Type B pancreatic cell (in vitro differentiated cells): Measurements from ENCODE around the gene MTA1. TPM values are rescaled to one million over a fixed set of nuclear protein-coding genes. Genes with fewer than 3 reads are reported as not detected.

ENCODE experiments used
- DNase-seq: peaks from one replicate; pipeline ENCODE4 v3.0.0; 2021; ENCODE audit warnings: mixed read lengths; ENCODE audit not compliant: unreplicated experiment; ENCODE audit errors: extremely low spot score
- H3K27ac Mint-ChIP-seq: 2 replicates; pipeline ENCODE4 v1.8.0; 2021; ENCODE audit warnings: mild to moderate bottlenecking, mixed read lengths
- H3K27me3 Mint-ChIP-seq: 2 replicates; pipeline ENCODE4 v1.8.0; 2021; ENCODE audit warnings: mixed read lengths
- H3K36me3 Mint-ChIP-seq: 2 replicates; pipeline ENCODE4 v1.8.0; 2021; ENCODE audit warnings: mixed read lengths
- H3K4me1 Mint-ChIP-seq: one replicate; pipeline ENCODE4 v1.8.0; 2021; ENCODE audit warnings: mixed read lengths; ENCODE audit not compliant: unreplicated experiment
- H3K4me3 Mint-ChIP-seq: 2 replicates; pipeline ENCODE4 v1.8.0; 2021; ENCODE audit warnings: mild to moderate bottlenecking, mixed read lengths
- H3K9me3 Mint-ChIP-seq: 2 replicates; pipeline ENCODE4 v1.8.0; 2021; ENCODE audit warnings: mixed read lengths
- total RNA-seq: library from RNA; stranded (reverse); gene quantifications from 2 replicates; pipeline ENCODE4 v1.2.1, GENCODE V29; 2021; ENCODE audit warnings: low replicate concordance
- TF ChIP-seq, protein P1 (sequence below): fragments of 200-600 bp; sonication (generic); conservative IDR thresholded peaks from 2 replicates; pipeline ENCODE4 v1.5.0; 2021; ENCODE audit warnings: antibody characterized with exemption, mild to moderate bottlenecking

Gene MTA1
- total RNA-seq, 1 donor from 2014 or later: 194 TPM

DNA sequence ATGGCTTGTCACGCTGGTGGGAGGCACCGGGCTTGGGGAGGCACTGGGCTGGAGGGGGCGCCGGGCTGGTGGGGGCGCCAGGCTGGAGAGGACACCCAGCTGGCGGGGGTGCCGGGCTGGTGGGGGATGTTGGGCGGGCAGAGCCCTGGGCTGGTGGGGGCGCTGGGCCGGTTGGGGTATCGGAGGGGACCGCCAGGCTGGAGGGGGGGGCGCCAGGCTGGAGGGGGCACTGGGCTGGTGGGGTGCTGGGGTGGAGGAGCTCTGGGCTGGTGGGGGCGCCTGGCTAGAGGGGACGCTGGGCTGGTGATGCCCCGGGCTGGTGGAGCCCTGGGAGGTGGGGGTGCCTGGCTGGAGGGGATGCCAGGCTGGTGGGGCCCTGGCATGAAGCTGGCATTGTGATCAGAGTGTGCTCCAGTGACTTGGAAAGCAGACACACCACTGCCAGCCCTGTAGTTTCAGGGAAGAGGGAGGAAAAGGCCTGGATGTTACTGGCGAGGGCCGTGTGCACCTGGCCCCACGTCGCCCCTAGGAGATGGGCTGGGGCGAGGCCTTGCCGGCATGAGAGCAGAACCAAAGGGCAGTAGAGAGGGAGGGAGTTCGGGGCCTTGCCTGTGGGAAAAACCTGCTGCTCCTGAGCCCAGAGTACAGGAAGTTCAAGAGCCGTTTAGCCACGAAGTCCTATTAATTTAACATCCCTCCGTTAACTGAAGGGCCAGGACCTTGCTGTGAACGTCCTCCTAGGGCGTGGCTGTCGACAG lies 84.5 kb downstream of the MTA1 start:
- H3K4me1 Mint-ChIP-seq: peaks cover 4% of the 10 kb centered on the region
- H3K4me3 Mint-ChIP-seq: no peak overlapping the region
- H3K36me3 Mint-ChIP-seq: no peaks in the 10 kb centered on the region
- no peak overlapping the region for H3K27ac Mint-ChIP-seq
- TF ChIP-seq, protein P1, sequence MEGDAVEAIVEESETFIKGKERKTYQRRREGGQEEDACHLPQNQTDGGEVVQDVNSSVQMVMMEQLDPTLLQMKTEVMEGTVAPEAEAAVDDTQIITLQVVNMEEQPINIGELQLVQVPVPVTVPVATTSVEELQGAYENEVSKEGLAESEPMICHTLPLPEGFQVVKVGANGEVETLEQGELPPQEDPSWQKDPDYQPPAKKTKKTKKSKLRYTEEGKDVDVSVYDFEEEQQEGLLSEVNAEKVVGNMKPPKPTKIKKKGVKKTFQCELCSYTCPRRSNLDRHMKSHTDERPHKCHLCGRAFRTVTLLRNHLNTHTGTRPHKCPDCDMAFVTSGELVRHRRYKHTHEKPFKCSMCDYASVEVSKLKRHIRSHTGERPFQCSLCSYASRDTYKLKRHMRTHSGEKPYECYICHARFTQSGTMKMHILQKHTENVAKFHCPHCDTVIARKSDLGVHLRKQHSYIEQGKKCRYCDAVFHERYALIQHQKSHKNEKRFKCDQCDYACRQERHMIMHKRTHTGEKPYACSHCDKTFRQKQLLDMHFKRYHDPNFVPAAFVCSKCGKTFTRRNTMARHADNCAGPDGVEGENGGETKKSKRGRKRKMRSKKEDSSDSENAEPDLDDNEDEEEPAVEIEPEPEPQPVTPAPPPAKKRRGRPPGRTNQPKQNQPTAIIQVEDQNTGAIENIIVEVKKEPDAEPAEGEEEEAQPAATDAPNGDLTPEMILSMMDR: no peak
- H3K27me3 Mint-ChIP-seq: peaks cover 12% of the 10 kb centered on the region
- no peaks in the 10 kb centered on the region for H3K9me3 Mint-ChIP-seq
- DNase-seq: no peak

DNA sequence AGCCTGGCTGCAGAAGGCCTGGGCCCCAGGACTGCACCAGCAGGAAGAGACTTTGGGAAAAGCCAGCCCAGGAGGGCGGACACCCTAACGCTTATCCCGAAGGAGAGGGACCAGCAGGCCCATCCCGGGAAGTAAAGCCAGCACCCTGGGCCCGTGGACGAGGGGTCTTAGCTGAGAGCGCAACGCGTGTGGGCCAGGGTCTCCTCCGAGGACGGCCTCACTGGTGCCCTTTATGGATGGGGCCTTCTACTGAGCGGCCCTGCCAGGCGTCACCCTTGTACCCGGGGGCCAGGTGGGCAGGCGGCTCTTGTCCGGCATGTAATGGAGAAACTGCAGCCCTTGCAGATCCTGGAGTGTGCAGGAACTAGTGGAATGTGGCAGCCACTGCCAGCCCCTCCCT lies 85.5 kb downstream of the MTA1 start:
- Mint-ChIP-seq H3K9me3 (no peaks in the 10 kb centered on the region), H3K27ac (no peak overlapping the region), H3K27me3 (peaks cover 12% of the 10 kb centered on the region), H3K4me3 (no peak overlapping the region), H3K36me3 (no peaks in the 10 kb centered on the region), H3K4me1 (peaks cover 4% of the 10 kb centered on the region)
- TF ChIP-seq, protein P1: no peak
- DNase-seq: no peak

DNA sequence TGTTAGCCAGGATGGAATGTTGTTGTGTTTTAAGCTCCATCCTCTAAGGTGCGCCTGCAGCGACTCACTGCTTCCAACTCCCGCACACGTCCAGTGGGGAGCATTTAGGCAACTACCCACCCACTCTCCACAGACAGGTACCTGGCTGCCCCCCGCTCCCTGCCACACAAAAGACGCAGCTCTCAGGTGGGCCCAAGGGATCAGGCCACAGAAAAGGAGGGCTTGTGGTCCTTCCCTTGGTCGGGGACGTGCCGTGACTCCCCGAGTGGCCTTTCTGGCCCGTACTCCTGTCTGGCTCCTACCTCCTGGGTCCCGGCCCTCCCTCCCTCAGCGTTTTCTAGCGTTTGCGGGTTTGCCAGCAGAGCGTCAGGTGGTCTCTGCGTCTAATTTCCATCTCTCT lies 87.6 kb downstream of the MTA1 start:
- H3K27ac Mint-ChIP-seq: no peak overlapping the region
- peaks cover 25% of the 10 kb centered on the region for H3K27me3 Mint-ChIP-seq
- no peak for DNase-seq
- H3K4me3 Mint-ChIP-seq: no peak overlapping the region
- no peaks in the 10 kb centered on the region for H3K9me3 Mint-ChIP-seq
- TF ChIP-seq, protein P1: no peak
- no peaks in the 10 kb centered on the region for H3K36me3 Mint-ChIP-seq
- peaks cover 4% of the 10 kb centered on the region for H3K4me1 Mint-ChIP-seq

DNA sequence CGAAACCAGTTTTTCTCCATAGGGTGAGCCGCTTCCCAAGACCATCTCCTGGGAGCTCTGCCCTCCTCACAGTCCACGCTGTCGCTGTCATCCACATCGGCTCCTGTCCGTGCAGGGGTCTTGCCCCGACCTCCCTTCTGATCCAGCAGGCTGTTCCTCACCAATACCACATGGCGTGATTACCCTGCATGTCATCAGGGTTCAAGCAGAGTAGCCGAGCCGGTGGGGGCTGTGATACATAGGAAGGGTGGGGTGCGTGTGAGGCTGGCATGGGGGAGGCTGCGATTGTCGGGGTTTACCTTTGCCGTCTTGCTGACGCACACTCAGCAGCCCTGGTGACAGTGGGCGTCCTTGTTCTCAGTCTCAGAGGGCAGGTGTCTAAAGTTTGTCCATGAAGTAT lies 88.4 kb downstream of the MTA1 start:
- TF ChIP-seq, protein P1: no peak
- DNase-seq: no peak
- H3K36me3 Mint-ChIP-seq: no peaks in the 10 kb centered on the region
- peaks cover 4% of the 10 kb centered on the region for H3K4me1 Mint-ChIP-seq
- H3K4me3 Mint-ChIP-seq: no peak overlapping the region
- H3K27ac Mint-ChIP-seq: no peak overlapping the region
- H3K9me3 Mint-ChIP-seq: no peaks in the 10 kb centered on the region
- peaks cover 31% of the 10 kb centered on the region for H3K27me3 Mint-ChIP-seq

DNA sequence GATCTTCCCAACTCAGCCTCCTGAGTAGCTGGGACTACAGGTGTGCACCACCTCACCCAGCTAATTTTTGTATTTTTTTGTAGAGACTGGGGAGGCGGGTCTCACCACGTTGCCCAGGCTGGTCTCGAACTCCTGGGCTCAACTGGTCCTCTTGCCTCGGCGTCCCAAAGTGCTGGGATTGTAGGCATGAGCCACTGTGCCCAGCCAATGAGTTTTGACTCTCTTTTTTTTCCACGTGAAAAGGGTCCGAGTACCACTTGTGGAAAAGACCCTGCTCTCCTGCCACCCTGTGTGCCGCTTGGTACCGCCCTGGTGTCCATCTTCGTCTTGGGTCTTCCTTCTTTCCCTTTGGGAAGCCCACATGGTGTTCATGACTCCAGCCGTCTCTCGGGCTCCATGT lies 89.0 kb downstream of the MTA1 start:
- Mint-ChIP-seq H3K27ac (no peak overlapping the region), H3K9me3 (no peaks in the 10 kb centered on the region), H3K36me3 (no peaks in the 10 kb centered on the region), H3K27me3 (peaks cover 34% of the 10 kb centered on the region), H3K4me3 (no peak overlapping the region), H3K4me1 (peaks cover under 1% of the 10 kb centered on the region)
- TF ChIP-seq, protein P1: no peak
- no peak for DNase-seq

DNA sequence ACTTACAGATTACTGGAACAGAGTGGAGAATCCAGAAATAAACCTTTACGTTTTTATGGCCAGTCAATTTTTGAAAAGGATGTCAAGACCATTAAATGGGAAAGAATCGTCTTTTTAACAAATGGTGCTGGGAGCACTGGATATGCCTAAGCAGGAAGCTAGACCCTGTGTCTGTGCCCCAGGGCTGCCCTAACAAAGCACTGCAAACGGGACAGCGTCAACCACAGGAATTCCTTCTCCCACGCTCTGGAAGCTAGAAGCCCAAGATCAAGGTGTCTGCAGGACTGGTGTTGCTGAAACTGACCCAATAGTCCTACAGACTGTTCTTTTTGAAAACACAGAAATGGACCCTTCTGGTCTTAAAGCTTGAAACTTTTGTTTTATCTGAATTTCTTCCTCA lies 97.5 kb downstream of the MTA1 start:
- TF ChIP-seq, protein P1: no peak
- Mint-ChIP-seq H3K9me3 (peaks cover 6% of the 10 kb centered on the region), H3K27me3 (peaks cover 56% of the 10 kb centered on the region), H3K4me1 (no peaks in the 10 kb centered on the region), H3K4me3 (no peak overlapping the region), H3K36me3 (no peaks in the 10 kb centered on the region), H3K27ac (no peak overlapping the region)
- no peak for DNase-seq
